Stimulated activated CD8-positive, alpha-beta memory T cell treated with anti-CD3 and anti-CD28 coated beads, Interleukin-12 subunit alpha, Interleukin-12 subunit beta, amount 100 ng/mL, for 4 hours (primary cell): ENCODE measurements around the gene SLC8A2.

Experiments used
- DNase-seq: peaks from one replicate; pipeline ENCODE4 v3.0.0-alpha.2; 2020; ENCODE audit warnings: low read depth

The SLC8A2 gene

DNA sequence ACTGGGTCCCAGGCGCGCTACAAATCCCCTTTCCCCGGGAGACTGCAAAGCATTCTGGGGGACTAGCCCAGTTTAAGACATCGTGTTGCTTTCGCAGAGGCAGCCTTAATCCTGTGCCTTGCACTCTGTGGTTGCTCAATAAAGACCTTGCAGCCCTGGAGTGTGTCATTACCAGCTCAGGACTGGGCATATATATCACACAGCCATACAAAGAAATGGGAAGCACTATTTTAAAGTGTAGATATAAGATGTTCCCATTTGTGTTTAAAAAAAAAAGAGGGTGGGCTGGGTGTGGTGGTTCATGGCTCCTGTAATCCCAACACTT lies 32.1 kb upstream of the SLC8A2 start:
- no peak for DNase-seq

DNA sequence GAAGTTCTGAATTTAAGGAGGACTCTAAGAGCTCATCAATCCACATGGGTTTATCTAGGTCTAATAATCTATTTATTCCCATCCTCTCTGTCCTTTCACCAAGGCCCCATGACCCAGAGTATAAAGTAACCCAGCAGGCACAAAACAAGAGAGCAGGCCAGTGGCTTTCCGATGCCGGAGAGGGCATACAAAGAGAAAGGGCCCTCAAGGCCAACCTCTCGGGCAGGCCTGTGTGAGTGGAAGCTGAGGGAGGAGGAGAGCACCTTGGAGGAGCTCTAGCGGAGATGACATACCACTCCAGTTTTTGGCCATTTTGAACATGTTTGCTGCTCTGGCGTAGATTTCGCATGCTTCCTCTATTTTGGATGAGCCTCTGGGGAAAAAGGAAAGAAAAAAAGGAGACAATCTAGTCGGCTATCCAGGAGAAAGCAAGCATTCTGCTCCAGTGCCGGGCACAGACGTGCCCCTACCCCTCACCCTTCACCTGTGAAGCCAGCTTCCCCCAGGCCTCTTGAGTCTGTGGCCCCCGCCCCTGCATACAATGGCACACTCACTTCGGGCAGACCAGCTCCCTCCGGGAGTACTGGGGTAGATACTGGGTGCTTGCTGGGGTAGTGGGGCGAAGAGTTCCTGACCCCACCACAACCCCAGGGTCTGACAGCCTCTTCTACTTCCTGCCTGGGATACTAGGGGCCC lies 31.6 kb upstream of the SLC8A2 start:
- DNase-seq, result no peak

DNA sequence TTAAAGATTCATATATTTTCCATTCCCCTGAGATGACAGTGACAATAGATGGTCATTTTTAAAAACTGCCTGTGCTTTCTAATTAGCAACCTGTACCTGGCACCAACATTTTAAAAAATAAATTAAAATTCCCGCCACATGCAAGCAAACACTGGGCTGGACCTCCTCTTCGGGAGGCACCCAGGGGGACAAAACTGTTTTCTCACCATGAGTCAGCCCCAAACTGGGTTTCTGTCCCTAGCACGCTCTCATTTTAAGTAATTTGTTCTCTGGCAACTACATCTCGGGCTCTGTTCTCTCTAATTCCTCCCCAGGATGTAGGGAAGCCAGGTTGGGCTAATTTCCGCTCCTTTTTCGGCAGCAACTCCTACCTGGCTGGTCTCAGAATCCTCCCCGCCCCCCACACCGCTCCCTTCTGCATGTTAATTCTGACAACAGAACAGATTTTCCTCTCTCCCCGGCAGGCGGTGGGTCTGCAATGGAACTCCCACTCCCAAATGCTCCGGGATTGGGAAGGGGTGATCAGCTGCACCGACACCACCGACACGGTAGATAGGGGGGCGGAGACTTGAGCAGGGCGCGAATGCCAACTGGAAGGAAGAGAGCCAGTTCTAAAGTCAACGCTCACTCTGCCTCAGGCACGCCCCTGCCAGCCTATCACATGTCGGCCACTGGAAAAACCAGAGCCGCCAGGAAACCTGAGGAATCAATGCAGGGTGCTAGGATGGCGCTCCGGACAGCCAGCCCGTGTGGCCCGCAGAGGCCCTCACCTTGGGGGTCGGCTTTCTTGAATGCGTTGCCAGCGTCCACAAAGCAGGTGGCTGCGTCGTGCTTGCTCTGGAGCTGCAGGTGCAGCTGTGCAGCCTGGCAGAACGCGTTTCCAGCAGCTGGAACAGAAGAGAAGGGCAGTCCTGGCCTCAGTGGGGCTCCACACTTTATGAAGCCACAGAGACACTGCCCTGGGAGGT lies 28.5 kb upstream of the SLC8A2 start:
- DNase-seq, result no peak

DNA sequence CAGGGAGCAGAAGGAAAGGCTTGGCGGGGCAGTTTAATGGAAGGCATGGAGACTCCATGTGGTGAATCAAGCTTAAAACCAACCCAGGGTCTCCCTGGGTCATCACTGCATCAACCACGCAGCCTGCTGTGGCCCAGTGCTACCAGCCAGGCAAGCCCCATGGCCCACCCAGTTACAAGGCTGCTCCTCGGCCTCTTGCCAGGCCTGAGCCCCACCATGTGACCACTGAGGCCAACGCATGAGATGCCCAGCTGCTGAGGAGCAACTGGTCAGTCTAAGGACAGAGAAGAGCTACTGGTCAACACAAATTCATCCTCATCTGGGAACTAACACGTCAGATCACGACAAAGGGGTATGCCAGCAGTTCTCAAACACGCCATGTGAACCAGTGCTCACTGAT lies 27.7 kb upstream of the SLC8A2 start:
- no peak for DNase-seq

DNA sequence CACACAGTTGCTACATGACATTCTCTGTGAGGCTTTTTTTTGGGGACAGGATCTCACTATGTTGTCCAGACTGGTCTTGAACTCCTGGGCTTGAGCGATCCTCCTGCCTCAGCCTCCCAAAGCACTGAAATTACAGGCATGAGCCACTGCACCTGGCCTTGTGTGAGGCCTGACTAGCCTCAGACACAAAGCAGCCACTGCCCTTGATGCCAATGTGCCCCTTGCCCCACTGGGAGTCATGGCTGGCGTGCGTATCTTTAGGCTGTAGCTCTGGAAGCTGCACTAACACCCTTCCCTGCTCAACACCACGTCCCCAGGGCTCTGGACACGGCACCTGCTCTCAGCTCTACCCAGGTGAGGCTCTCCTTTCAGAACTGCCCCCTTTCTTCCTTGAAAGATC lies 26.9 kb upstream of the SLC8A2 start:
- no peak for DNase-seq

DNA sequence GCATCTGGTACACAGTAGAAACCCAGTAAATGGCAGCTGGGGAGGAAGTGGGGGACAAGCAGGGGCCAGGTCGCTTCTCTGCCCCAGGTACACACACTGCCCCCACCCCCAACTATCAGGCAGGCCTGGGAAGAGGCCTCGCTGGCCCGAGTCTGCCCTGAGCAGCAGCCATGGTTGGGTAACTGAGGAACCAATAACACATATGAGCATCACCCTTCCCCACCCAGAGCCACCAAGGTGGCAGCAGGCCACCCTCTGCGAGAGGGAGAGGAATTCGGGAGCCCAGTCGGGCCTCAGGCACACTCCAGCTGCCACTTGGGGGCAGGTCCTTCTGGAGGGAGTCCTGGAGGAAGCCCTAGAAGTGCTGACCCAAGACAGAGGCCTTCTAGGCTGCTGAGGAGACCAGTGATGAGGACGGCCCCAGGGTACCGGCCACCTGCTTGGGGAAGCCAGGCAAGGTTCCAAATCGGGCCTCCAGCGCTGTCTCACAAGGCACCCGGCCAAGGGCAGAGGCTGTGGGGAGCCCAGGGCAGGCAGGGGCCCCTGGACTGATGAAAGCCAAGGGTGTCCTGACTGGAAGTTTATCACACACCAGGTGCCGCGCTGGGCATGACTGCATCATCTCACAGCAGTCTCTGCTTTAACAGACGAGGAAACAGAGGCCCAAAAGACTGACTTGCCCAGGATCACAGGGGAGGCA lies 26.3 kb upstream of the SLC8A2 start:
- DNase-seq, result no peak

DNA sequence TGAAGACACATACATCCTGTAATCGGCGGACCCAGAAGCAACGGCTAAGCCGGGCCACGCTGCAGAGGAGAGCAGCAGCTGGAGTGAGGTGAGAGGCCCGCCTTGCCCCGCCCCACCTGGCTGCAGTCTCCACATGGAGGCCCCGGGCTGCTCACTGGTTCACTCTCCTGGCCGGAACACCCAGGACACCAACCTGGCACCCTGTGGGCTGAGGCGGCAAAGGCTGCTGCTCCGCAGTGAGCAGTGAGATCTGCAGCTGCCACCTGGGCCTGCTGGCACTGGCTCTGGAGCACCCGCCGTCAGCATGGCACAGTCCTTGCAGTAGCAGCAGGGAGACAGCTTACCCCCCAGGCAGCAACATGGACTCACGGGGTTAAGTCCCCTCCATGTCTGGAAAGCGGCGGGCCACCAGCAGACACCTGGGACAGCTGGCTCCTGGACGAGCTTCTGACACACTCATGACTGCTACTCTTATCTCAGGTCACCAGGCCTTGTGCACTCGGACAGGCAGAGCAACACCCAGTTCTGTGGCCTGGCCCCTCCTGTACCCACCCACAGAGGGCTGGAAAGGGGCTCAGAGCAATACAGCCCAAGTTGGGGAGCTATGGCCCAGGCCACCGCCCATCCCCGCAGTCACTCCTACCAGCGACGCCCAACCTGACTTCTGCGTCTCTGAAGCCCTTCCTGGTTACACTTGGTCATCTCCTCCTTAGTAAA lies 25.5 kb upstream of the SLC8A2 start:
- no peak for DNase-seq

DNA sequence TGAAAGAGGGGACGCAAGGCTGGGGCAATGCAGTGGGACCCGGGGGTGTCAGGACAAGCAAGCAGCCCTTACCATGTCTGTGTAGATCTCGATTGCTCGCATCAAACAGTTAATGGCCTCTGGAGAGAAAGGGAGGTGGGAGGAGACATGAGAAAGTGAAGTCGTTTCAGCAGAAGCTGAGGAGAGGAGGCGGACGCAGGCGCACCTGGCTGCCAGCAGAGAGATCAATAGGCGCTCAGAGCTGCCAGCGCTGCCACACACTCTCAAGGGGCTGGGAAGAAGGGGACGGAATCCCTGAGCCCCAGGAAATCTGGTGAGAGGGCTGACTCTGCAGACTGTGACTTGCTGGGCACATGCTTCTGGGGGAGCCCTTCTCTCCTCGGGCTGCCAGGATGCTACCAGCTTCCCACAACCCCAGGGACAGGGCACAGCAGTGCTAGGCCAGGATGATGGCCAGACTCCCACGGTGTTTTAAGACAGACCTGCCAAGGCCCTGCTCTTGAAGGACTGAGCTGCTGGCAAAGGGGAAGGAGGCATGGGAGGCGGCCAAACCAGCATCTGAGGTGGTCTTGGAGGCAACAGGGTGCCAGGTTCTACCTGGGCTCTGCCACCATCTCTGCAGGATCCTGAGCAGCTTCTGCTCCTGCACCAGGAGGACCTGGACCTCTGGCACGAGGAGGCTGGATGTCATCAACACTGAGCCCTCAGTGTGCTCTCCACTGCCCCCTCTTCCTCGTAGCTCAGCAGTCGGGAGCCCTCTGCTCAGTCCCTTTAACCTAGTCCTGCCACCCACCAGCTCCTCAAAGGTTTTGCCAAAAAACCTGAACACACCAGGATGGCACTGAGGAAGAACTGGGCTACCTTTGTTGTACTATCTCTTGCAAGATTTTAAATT lies 24.0 kb upstream of the SLC8A2 start:
- no peak for DNase-seq

DNA sequence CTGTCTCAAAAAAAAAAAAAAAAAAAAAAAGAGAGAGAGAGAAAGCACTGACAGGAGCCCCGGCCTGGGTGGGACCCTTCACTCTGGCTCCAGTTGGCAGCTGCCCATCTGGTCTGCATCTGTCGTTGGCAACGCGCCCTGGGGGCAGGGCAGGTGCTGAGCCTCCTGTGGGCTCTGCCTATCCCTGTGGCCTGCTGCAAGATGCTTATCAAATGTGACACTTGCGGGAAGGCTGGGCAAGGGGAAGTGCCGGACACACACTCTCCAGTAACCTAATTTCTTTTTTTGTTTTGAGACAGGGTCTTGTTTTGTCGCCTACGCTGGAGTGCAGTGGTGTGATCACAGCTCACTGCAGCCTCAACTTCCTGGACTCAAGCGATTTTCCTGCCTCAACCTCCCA lies 23.0 kb upstream of the SLC8A2 start:
- DNase-seq, result no peak

DNA sequence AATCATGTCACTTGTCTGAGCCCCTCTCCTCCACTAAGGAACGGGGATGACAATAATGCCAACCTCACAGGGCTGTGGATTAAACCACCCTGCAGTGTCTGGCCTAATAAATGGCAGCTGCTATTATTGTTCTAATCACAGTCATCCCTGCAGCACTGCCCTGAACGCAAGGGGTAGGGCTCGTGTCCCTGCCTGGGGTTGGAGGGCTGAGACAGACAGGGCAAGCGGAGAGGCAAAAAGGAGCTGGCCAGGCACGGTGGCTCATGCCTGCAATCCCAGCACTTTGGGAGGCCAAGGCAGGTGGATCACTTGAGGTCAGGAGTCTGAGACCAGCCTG lies 22.5 kb upstream of the SLC8A2 start:
- DNase-seq, result no peak

DNA sequence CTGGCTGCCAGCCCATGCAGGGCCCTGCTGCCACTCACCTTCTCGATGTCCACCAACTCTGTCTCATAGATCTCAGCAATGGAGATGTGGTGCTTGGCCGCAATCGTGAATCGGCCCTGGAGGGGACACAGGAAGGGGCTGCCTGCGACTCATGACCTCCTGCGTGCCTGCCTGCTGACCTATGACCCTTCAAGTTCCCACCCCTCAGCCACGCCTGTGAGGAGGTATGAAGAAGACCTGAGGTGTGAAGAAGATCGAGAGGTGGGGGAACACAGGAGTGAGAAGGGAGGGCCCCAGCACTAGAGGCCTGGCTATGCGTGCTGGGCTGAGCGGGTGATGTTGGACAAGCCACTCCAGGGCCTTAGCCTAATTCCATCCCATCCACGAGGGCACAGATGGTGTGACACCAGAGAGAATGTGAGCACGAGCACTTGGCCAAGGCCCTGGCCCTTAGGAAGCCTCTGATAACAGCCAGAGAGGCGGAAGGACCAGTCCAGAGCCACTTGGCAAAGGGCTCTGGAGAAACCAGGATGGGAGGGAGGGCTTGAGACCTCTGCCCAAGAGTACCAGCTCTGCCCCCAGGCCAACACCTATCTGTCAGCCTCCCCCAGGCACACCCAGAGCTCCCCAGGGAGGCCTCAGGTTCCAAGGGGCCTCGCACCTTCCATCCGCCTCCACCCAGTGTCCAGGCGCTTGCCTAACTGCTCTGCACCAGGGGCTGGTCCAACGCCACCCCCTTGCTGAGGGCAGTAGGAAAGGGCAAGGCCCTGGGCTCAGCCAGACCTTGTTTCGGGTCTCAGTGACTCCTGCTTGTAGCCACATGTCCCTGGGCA lies 21.9 kb upstream of the SLC8A2 start:
- DNase-seq, result no peak

DNA sequence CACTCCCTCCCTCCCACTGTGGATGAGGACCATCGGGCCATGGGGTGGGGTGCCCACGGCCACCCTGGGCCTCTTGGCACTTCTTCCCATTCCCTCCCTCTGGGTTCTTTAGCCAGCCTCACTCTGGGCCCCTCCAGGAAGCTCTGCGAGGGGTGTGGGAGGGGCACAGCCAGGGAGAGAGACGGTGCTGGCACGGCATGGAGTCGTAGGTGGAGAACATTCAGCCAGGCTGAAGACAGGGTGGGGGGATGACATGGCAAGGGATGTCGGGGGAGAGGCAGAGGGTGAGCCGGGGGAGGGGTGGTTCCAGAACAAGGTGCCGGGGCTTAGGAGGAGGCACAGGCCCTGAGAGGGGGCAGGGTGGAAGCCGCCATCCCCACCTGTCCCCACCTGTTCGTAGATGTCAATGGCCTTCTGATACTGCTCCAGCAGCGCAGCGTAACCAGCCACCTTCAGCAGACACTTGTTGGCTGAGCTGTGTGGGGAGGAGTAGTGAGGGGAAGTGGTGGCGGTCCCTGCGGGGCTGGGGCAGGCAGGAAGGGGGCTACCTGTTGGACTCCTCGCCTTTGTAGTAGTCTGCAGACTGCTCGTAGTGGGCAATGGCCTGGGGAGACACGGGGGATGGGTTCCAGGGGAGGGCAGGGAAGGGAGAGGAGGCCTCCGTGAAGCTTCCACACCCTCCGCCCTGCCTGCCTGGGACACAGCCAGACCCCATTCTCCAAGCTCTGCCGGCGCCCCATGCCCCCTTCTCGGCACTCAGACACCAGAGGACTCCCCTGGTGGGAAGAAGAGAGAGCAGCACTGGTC lies 21.1 kb upstream of the SLC8A2 start:
- no peak for DNase-seq

DNA sequence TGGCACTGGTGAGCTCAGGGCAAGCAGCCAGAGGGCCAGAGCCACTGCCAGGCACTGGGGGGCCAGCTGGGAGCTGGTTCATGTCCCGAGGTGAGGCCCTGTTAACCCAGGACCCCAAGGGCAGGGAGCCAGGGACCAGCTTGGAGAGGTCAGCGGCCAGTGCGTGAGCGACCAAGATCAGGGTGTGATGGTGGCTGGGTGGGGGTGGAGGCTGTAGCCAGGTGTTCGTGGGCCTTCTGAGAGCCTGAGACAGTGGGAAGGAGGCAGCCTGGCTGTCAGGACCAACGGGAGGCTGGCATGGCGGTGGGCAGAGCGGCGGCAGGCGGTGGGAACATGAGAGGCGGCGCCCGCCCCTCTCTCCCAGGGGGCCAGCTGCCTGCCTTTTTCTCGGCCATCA lies 20.4 kb upstream of the SLC8A2 start:
- no peak for DNase-seq

DNA sequence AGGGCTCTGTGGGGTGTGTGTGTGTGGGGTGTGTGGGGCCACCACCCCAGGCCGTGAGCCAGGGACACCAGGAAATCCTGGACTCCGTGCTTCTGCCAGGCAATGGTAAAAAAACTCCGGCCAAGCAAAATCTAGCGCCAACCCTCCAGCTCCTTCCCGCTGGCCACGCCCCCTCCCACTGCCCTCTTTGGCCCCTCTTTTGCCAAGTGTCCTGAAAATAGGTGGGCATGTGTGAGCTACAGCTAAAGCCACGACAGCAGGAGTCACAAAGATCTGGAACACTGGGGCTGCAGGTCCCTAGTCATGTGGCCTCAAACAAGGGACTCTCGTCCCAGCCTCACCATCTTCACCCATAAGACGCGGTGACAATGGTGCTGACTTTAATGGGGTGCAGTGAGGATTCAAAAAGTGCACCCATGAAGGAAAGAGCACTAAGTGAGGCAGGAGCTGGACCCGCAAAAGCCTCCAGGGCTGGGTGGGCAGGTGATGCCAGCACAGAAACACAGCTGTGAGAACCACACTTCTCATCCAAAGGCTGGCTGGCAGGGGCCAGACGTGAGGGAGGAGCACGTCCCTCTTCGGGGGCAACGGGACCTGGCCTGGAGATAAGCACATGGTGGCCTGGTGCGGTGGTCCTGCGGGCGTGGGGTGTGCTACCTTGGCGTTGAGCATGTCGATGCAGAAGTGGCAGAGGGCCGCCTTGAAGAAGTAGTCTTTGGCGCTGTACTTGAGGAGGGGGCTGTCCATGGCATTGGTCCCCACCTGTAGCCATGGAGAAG lies 19.9 kb upstream of the SLC8A2 start:
- no peak for DNase-seq

DNA sequence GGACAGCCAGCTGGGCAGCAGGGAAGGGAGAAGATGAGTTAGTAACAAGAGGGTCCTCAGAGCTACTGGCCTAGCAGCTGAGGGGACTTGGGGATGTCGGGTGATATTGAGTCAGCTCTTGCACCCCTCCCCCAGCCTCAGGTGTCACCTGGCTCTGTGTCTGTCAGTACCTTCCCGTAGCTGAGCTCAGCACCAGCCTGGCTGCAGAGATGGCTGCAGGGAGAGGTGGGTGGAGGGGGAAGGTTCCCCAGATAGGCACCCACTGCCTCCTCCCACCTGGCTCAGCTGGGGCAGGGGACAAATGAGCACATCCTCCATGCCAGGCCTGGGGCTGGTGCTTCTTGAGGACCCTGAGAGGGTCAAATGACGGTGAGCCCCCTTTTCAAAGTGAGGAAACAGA lies 19.2 kb upstream of the SLC8A2 start:
- no peak for DNase-seq

DNA sequence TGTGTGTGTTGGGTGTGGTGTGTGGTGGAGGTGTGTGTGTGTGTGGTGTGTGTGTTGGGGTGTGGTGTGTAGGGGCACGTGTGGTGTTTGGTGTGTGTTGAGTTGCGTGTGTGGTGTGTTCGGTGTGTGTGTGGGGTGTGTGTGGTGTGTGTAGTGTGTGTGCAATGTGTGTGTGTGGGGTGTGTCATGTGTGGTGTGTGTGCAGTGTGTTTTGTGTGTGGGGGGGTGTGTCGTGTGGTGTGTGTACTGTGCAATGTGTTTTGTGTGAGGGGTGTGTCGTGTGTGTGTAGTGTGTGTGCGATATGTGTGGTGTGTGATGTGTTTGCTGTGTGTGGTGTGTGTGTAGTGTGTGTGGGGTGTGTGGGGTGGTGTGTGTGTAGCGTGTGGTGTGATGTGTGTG lies 18.3 kb upstream of the SLC8A2 start:
- DNase-seq, result no peak

DNA sequence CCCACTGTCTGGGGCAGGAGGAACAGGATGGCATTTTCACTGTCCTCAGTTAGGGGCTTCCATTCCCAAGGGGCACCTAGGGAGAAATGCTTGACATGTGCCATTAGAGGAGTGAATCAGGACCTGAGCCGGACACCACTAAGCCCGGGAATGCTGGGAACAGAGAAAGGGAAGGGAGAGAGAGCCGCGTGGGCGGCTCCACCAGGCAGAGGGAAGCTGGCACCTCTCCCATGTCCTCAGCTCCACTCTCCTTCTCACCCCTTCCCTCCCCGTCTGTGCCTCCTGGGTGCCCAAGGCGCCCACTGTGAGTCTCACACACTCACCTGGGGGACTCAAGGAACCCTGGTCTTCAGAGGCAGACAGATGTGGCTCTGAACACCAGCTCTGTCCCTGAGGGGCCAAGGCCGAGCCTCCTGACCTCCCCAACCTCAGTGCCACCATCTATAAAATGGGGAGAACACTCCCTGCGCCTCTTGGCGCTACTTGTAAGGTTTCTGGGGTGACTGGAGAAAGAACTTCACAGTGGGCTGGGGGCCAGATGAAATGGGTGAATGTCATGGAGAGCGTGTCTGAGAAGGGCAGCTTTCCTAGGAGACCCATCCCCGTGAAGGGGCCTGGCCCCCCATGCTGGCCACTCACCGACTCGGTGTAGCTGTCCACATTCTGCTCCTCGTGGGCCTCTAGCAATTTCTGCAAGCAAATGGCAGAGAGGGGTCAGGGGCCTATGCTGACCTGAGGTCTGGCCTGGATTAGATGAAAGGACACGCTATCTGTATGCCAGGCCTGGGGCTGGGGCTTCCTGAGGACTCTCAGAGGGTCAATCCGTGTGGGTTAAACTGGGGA lies 17.6 kb upstream of the SLC8A2 start:
- no peak for DNase-seq
